ENCODE results near the gene CHD5. TPM values are rescaled to one million over a fixed set of nuclear protein-coding genes. Genes with fewer than 3 reads are reported as not detected.

The CHD5 gene
- total RNA-seq, 6 experiments from 2014 or later: not detected

DNA sequence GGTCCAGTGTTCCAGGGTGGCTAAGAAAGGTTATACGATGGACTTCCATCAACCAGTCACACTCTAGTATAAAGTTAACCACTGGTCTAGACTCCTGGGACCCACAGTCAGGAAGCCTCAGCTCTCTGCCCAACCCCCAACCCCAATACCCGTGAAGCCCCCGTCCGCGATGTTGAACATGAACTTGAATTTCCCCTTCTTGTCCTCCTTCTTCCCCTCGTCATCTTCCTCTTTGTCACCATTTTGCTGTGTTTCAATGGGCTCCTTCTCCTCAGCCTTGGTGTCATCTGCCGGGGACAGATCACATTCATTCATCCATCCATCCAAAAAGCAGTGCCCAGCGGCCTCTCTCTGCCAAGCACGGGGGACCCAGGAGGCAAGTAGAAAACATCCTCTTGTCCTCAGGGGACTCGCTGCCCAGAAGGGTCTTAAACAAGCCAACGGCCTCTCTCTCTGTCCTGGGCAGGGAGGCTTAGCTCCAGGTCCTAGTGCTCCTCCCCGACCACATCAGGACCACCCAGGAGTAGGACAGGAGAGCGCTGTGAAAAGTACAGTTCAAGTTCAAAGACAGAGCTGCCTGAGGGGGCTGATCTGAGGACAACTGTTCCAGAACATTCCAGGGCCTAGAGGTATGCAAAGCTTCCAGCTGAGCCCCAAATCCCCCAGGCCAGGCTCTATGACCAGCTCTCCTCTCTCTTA is 68.0 kb downstream of the CHD5 start:
- Histone ChIP-seq H3K27ac (no peak overlapping the region), H3K4me3 (no peak overlapping the region), H3K27me3 (no peaks in the 10 kb centered on the region), H3K9me3 (no peaks in the 10 kb centered on the region), H3K36me3 (no peaks in the 10 kb centered on the region), H3K4me1 (no peaks in the 10 kb centered on the region)
- ATAC-seq (no peak), DNase-seq (peak in 2 of 3 donors; percentile 10 to 26)
- intact Hi-C loops (cut with DNase I): no loop called here
- TF ChIP-seq, protein P1, sequence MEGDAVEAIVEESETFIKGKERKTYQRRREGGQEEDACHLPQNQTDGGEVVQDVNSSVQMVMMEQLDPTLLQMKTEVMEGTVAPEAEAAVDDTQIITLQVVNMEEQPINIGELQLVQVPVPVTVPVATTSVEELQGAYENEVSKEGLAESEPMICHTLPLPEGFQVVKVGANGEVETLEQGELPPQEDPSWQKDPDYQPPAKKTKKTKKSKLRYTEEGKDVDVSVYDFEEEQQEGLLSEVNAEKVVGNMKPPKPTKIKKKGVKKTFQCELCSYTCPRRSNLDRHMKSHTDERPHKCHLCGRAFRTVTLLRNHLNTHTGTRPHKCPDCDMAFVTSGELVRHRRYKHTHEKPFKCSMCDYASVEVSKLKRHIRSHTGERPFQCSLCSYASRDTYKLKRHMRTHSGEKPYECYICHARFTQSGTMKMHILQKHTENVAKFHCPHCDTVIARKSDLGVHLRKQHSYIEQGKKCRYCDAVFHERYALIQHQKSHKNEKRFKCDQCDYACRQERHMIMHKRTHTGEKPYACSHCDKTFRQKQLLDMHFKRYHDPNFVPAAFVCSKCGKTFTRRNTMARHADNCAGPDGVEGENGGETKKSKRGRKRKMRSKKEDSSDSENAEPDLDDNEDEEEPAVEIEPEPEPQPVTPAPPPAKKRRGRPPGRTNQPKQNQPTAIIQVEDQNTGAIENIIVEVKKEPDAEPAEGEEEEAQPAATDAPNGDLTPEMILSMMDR (IDR thresholded peaks at IDR 0.05): no peak
- no peak for TF ChIP-seq POLR2A (IDR thresholded peaks at IDR 0.05)
- WGBS (ENCODE audit: insufficient coverage, low coverage, low lambda C conversion rate, missing lambda C conversion rate): 68% methylated on average over 7 of the region's 13 CpGs

DNA sequence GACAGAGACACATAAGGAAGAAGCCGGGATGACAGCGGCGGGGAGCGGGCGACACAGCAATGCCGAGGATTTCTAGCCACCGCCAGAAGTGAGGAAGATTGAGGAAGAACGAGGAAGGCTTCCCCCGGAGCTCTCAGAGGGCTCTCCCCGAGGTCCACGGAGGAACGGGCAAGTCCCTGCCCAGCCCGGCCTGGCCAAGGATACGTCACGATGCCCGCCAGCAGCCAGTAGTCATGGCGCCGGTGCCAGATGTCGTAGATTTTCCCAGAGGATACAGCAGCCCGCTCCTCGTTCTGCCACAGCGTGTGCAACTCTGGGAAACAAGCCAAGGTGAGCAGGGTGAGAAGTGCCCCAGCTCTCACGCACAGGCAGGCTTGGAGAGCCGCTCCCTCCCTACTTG is 68.5 kb downstream of the CHD5 start:
- no peak overlapping the region for H3K4me3 ChIP-seq
- DNase-seq (peak in 2 of 3 donors; percentile 18 to 48), ATAC-seq (no peak)
- no peak overlapping the region for H3K27ac ChIP-seq
- no peaks in the 10 kb centered on the region for H3K9me3 ChIP-seq
- H3K27me3 ChIP-seq: no peaks in the 10 kb centered on the region
- TF ChIP-seq, protein P1 (IDR thresholded peaks at IDR 0.05): no peak
- TF ChIP-seq POLR2A (IDR thresholded peaks at IDR 0.05): no peak
- intact Hi-C loops (cut with DNase I): no loop called here
- no peaks in the 10 kb centered on the region for H3K36me3 ChIP-seq
- no peaks in the 10 kb centered on the region for H3K4me1 ChIP-seq
- WGBS (ENCODE audit: insufficient coverage, low coverage, low lambda C conversion rate, missing lambda C conversion rate): no CpG with 5 or more reads among the region's 24 CpGs

DNA sequence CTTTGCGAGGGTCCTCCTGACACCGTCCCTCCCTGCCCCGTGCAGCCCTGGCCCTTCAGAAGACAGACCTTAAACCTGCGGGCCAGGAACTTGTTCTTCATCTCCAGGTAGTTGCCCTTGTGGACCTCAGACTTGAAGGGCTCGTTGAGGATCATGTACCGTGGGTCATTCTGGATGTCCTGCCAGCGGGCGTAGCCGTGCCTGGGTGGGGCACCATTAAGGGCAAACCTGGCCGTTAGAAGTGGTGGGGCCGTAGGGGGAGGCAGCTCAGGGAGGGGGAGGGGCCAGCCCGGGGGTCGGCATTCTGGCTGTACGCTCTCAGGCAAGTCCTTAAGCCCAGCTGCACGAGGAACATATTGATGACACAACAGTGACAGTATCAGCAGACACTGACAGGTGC is 69.8 kb downstream of the CHD5 start:
- 18% methylated on average over 2 of the region's 15 CpGs for WGBS (ENCODE audit: insufficient coverage, low coverage, low lambda C conversion rate, missing lambda C conversion rate)
- H3K4me3 ChIP-seq: no peak overlapping the region
- no peaks in the 10 kb centered on the region for H3K36me3 ChIP-seq
- H3K27me3 ChIP-seq: no peaks in the 10 kb centered on the region
- intact Hi-C loops (cut with DNase I): no loop called here
- TF ChIP-seq POLR2A (IDR thresholded peaks at IDR 0.05): no peak
- TF ChIP-seq, protein P1 (IDR thresholded peaks at IDR 0.05): no peak
- H3K9me3 ChIP-seq: no peaks in the 10 kb centered on the region
- peak in 1 of 3 donors; percentile 15 for DNase-seq
- H3K27ac ChIP-seq: no peak overlapping the region
- ATAC-seq: no peak
- H3K4me1 ChIP-seq: no peaks in the 10 kb centered on the region

DNA sequence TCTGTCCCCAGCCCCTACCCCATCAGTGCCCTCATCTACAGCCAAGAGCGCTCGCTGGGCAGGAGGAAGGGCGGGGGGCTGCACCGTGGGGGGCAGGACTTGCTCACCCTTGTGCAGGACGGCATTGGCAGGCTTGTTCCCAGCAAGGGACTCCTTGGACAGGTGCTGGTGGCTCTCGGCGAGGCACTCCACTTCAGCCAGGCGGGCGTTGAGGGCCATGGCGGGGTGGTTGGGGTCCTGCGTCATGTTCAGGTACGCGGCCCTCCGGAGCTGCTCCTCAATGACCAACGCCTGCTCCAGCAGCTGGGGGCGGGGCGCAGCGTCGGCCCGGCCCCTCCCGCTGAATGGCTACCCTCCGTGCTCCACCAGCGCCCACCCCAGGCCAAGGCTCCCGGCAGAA is 70.4 kb downstream of the CHD5 start:
- Histone ChIP-seq H3K27ac (no peak overlapping the region), H3K27me3 (no peaks in the 10 kb centered on the region), H3K9me3 (no peaks in the 10 kb centered on the region), H3K36me3 (no peaks in the 10 kb centered on the region), H3K4me3 (no peak overlapping the region), H3K4me1 (no peaks in the 10 kb centered on the region)
- ATAC-seq (no peak), DNase-seq (peak in 1 of 3 donors; percentile 51)
- TF ChIP-seq, protein P1 (IDR thresholded peaks at IDR 0.05): no peak
- TF ChIP-seq POLR2A (IDR thresholded peaks at IDR 0.05): no peak
- intact Hi-C loops (cut with DNase I): loop anchor here in 1 of 2 donors (5.0 kb wide), 1 partner anchor 138 kb away; no protein-coding TSS in a partner anchor
- WGBS (ENCODE audit: insufficient coverage, low coverage, low lambda C conversion rate, missing lambda C conversion rate): 0% methylated on average over 1 of the region's 24 CpGs
